Colonic mucosa (tissue), 4 donors: ENCODE data around the gene GALNT9. TPM values are rescaled to one million over a fixed set of nuclear protein-coding genes. Genes with fewer than 3 reads are reported as not detected.

Source experiments
- DNase-seq: peaks from one replicate; pipeline ENCODE4 v3.0.0-alpha.2; 2020
- H3K27ac ChIP-seq: fragments of 200-600 bp; one replicate; pipeline ENCODE4 v1.8.0; 2021
- H3K27me3 ChIP-seq: fragments of 200-600 bp; one replicate; pipeline ENCODE4 v1.8.0; 2021
- H3K36me3 ChIP-seq: fragments of 200-600 bp; one replicate; pipeline ENCODE4 v1.8.0; 2021
- H3K4me1 ChIP-seq: fragments of 200-600 bp; one replicate; pipeline ENCODE4 v1.8.0; 2021; ENCODE audit warnings: mild to moderate bottlenecking
- H3K4me3 ChIP-seq: fragments of 200-600 bp; one replicate; pipeline ENCODE4 v1.8.0; 2021
- H3K9ac ChIP-seq, 2 donors: one replicate each; pipeline ENCODE4 v1.7.0; 2013; ENCODE audit warnings: control low read depth in 2 of 2, low read depth in 2 of 2, low read length in 2 of 2
- H3K9me3 ChIP-seq: fragments of 200-600 bp; one replicate; pipeline ENCODE4 v1.8.0; 2021
- CTCF ChIP-seq: fragments of 200-600 bp; IDR thresholded peaks from one replicate; pipeline ENCODE4 v1.8.0; 2022; ENCODE audit warnings: antibody characterized with exemption, mild to moderate bottlenecking
- intact Hi-C: fragments of 100-400 bp; cut with DNase I; formaldehyde crosslinking; loops from one replicate; pipeline ENCODE4 v1.14.1; 2022
- total RNA-seq, 2 donors: library from RNA; stranded (reverse); fragmentation: NEBNext Ultra II Directional in 1 of 2; extraction: Animal tissue kit (Norgen Biotek cat#: 25700) in 1 of 2; gene quantifications; one replicate each; pipeline ENCODE4 v1.2.1, GENCODE V29; 2021
- donor health status: healthy.
- donor health status: DM: no; HTN: no; CAD: no.
- donor health status: DM: no; HTN: no; CAD: no.

GALNT9 gene
- total RNA-seq, 2 donors from 2014 or later: 0.45 TPM; not detected in 1

GRCh38 chr12:132162508-132163031, 166.8 kb downstream of the GALNT9 start:
- no peak for TF ChIP-seq CTCF
- Histone ChIP-seq H3K27ac (no peak overlapping the region), H3K27me3 (no peaks in the 10 kb centered on the region), H3K36me3 (no peaks in the 10 kb centered on the region), H3K9ac (no peak overlapping the region), H3K9me3 (no peaks in the 10 kb centered on the region), H3K4me1 (no peaks in the 10 kb centered on the region), H3K4me3 (no peak overlapping the region)
- DNase-seq: no peak
- intact Hi-C loops: no loop called here

- Histone ChIP-seq H3K27me3 (no peaks in the 10 kb centered on the region), H3K9me3 (no peaks in the 10 kb centered on the region), H3K4me1 (no peaks in the 10 kb centered on the region), H3K9ac (no peak overlapping the region), H3K27ac (no peak overlapping the region), H3K36me3 (no peaks in the 10 kb centered on the region), H3K4me3 (no peak overlapping the region)
- TF ChIP-seq CTCF: no peak
- DNase-seq: no peak
- intact Hi-C loops: no loop called here
These were observed 167.4 kb downstream of the GALNT9 start for GRCh38 chr12:132161796-132162507.

- H3K4me1 ChIP-seq: no peaks in the 10 kb centered on the region
- TF ChIP-seq CTCF: no peak
- H3K36me3 ChIP-seq: no peaks in the 10 kb centered on the region
- DNase-seq: no peak
- intact Hi-C loops: no loop called here
- no peak overlapping the region for H3K27ac ChIP-seq
- no peaks in the 10 kb centered on the region for H3K27me3 ChIP-seq
- H3K9ac ChIP-seq: no peak overlapping the region
- H3K4me3 ChIP-seq: no peak overlapping the region
- H3K9me3 ChIP-seq: no peaks in the 10 kb centered on the region
These were observed 168.2 kb downstream of the GALNT9 start for GRCh38 chr12:132161036-132161781.

GRCh38 chr12:132160601-132161035, 168.8 kb downstream of the GALNT9 start:
- no peak for TF ChIP-seq CTCF
- no peaks in the 10 kb centered on the region for H3K9me3 ChIP-seq
- H3K27ac ChIP-seq: no peak overlapping the region
- no peak overlapping the region for H3K9ac ChIP-seq
- no peaks in the 10 kb centered on the region for H3K27me3 ChIP-seq
- H3K4me1 ChIP-seq: no peaks in the 10 kb centered on the region
- H3K36me3 ChIP-seq: no peaks in the 10 kb centered on the region
- intact Hi-C loops: no loop called here
- DNase-seq: no peak
- no peak overlapping the region for H3K4me3 ChIP-seq

- intact Hi-C loops: no loop called here
- no peak overlapping the region for H3K9ac ChIP-seq
- TF ChIP-seq CTCF: no peak
- no peak for DNase-seq
- H3K27me3 ChIP-seq: no peaks in the 10 kb centered on the region
- H3K4me1 ChIP-seq: no peaks in the 10 kb centered on the region
- H3K9me3 ChIP-seq: no peaks in the 10 kb centered on the region
- no peaks in the 10 kb centered on the region for H3K36me3 ChIP-seq
- no peak overlapping the region for H3K4me3 ChIP-seq
- no peak overlapping the region for H3K27ac ChIP-seq
These were observed 169.4 kb downstream of the GALNT9 start for GRCh38 chr12:132160016-132160415.
